GM21717 (cell line): ENCODE measurements around the gene ATXN7L1.

Experiments
- ATAC-seq: cut with Tn5 transposase; IDR thresholded peaks from one replicate; pipeline ENCODE4 v1.9.1; 2021; ENCODE audit warnings: mild to moderate bottlenecking, moderate library complexity; ENCODE audit not compliant: unreplicated experiment

The ATXN7L1 gene

GRCh38 chr7:105653441-105654005 is 222.9 kb downstream of the ATXN7L1 start:
- no peak for ATAC-seq

GRCh38 chr7:105652359-105652993 is 223.9 kb downstream of the ATXN7L1 start:
- ATAC-seq, result peak; percentile 79

GRCh38 chr7:105651798-105652197 is 224.6 kb downstream of the ATXN7L1 start:
- ATAC-seq, result no peak

- no peak for ATAC-seq
These were observed 225.9 kb downstream of the ATXN7L1 start for GRCh38 chr7:105650382-105650970.

- no peak for ATAC-seq
These were observed 226.5 kb downstream of the ATXN7L1 start for GRCh38 chr7:105649727-105650381.

- no peak for ATAC-seq
These were observed 227.6 kb downstream of the ATXN7L1 start for GRCh38 chr7:105648561-105649401.

- no peak for ATAC-seq
These were observed 228.8 kb downstream of the ATXN7L1 start for GRCh38 chr7:105647591-105647990.

- no peak for ATAC-seq
These were observed 231.5 kb downstream of the ATXN7L1 start for GRCh38 chr7:105644937-105645336.

- no peak for ATAC-seq
These were observed 232.5 kb downstream of the ATXN7L1 start for GRCh38 chr7:105643851-105644250.

- ATAC-seq, result no peak
These were observed 233.0 kb downstream of the ATXN7L1 start for GRCh38 chr7:105643384-105643783.

- ATAC-seq, result no peak
These were observed 234.1 kb downstream of the ATXN7L1 start for GRCh38 chr7:105642264-105642663.

GRCh38 chr7:105640956-105641810 is 235.2 kb downstream of the ATXN7L1 start:
- ATAC-seq, result no peak

GRCh38 chr7:105639667-105640493 is 236.5 kb downstream of the ATXN7L1 start:
- ATAC-seq, result no peak

- ATAC-seq, result no peak
These were observed 237.4 kb downstream of the ATXN7L1 start for GRCh38 chr7:105638902-105639495.

GRCh38 chr7:105638334-105638733 is 238.1 kb downstream of the ATXN7L1 start:
- ATAC-seq, result no peak

GRCh38 chr7:105637755-105638154 is 238.6 kb downstream of the ATXN7L1 start:
- ATAC-seq, result no peak

GRCh38 chr7:105636982-105637381 is 239.4 kb downstream of the ATXN7L1 start:
- no peak for ATAC-seq

GRCh38 chr7:105635197-105635596 is 241.2 kb downstream of the ATXN7L1 start:
- no peak for ATAC-seq

GRCh38 chr7:105625986-105626385 is 250.4 kb downstream of the ATXN7L1 start:
- ATAC-seq, result no peak
